ENCODE measurements around the gene WWOX.
"Not testable (repeated sequence)": the region's sequence is repeated elsewhere in the genome, so short reads cannot be mapped to it uniquely, and the experiment has no call there.

Gene WWOX

GRCh38 chr16:78509965-78510364 lies 410.5 kb downstream of the WWOX start:
- Histone ChIP-seq H3K27ac (ENCODE audit: low read depth, low read length) (no peak overlapping the region), H3K27me3 (ENCODE audit: control insufficient read depth, insufficient read depth, low read length) (no peaks in the 10 kb centered on the region), H3K9ac (ENCODE audit: low read depth, low read length) (no peak overlapping the region), H3K36me3 (ENCODE audit: control insufficient read depth, insufficient read depth, low read length) (no peaks in the 10 kb centered on the region), H3K4me1 (ENCODE audit: control insufficient read depth, insufficient read depth, low read length) (peaks cover 5% of the 10 kb centered on the region; the same call in 1 of the 2 replicates), H3K9me3 (ENCODE audit: control insufficient read depth, insufficient read depth, low read length) (no peaks in the 10 kb centered on the region), H3K4me3 (ENCODE audit: low read depth, low read length) (no peak overlapping the region)

- no peak overlapping the region for H3K9ac ChIP-seq (ENCODE audit: low read depth, low read length)
- H3K4me1 ChIP-seq (ENCODE audit: control insufficient read depth, insufficient read depth, low read length), result no peaks in the 10 kb centered on the region
- no peaks in the 10 kb centered on the region for H3K27me3 ChIP-seq (ENCODE audit: control insufficient read depth, insufficient read depth, low read length)
- no peaks in the 10 kb centered on the region for H3K9me3 ChIP-seq (ENCODE audit: control insufficient read depth, insufficient read depth, low read length)
- H3K4me3 ChIP-seq (ENCODE audit: low read depth, low read length), result no peak overlapping the region
- H3K27ac ChIP-seq (ENCODE audit: low read depth, low read length), result no peak overlapping the region
- H3K36me3 ChIP-seq (ENCODE audit: control insufficient read depth, insufficient read depth, low read length), result no peaks in the 10 kb centered on the region
Observed at GRCh38 chr16:78510496-78510895, 411.0 kb downstream of the WWOX start.

GRCh38 chr16:78513838-78514237 lies 414.4 kb downstream of the WWOX start:
- Histone ChIP-seq H3K27me3 (ENCODE audit: control insufficient read depth, insufficient read depth, low read length) (no peaks in the 10 kb centered on the region), H3K4me3 (ENCODE audit: low read depth, low read length) (no peak overlapping the region), H3K36me3 (ENCODE audit: control insufficient read depth, insufficient read depth, low read length) (no peaks in the 10 kb centered on the region), H3K9ac (ENCODE audit: low read depth, low read length) (no peak overlapping the region), H3K9me3 (ENCODE audit: control insufficient read depth, insufficient read depth, low read length) (no peaks in the 10 kb centered on the region), H3K4me1 (ENCODE audit: control insufficient read depth, insufficient read depth, low read length) (no peaks in the 10 kb centered on the region), H3K27ac (ENCODE audit: low read depth, low read length) (no peak overlapping the region)

- H3K27ac ChIP-seq (ENCODE audit: low read depth, low read length); H3K36me3 ChIP-seq (ENCODE audit: control insufficient read depth, insufficient read depth, low read length); H3K9me3 ChIP-seq (ENCODE audit: control insufficient read depth, insufficient read depth, low read length); H3K27me3 ChIP-seq (ENCODE audit: control insufficient read depth, insufficient read depth, low read length); H3K4me3 ChIP-seq (ENCODE audit: low read depth, low read length); H3K9ac ChIP-seq (ENCODE audit: low read depth, low read length); H3K4me1 ChIP-seq (ENCODE audit: control insufficient read depth, insufficient read depth, low read length): not testable (repeated sequence)
Observed at GRCh38 chr16:78514888-78515287, 415.4 kb downstream of the WWOX start.

GRCh38 chr16:78515421-78515820 lies 416.0 kb downstream of the WWOX start:
- H3K4me3 ChIP-seq (ENCODE audit: low read depth, low read length), result no peak overlapping the region
- H3K9me3 ChIP-seq (ENCODE audit: control insufficient read depth, insufficient read depth, low read length), result no peaks in the 10 kb centered on the region
- H3K27ac ChIP-seq (ENCODE audit: low read depth, low read length), result no peak overlapping the region
- H3K9ac ChIP-seq (ENCODE audit: low read depth, low read length), result no peak overlapping the region
- H3K27me3 ChIP-seq (ENCODE audit: control insufficient read depth, insufficient read depth, low read length), result no peaks in the 10 kb centered on the region
- H3K36me3 ChIP-seq (ENCODE audit: control insufficient read depth, insufficient read depth, low read length), result no peaks in the 10 kb centered on the region
- H3K4me1 ChIP-seq (ENCODE audit: control insufficient read depth, insufficient read depth, low read length), result no peaks in the 10 kb centered on the region

GRCh38 chr16:78516006-78516736 lies 416.7 kb downstream of the WWOX start:
- no peaks in the 10 kb centered on the region for H3K36me3 ChIP-seq (ENCODE audit: control insufficient read depth, insufficient read depth, low read length)
- H3K4me3 ChIP-seq (ENCODE audit: low read depth, low read length), result no peak overlapping the region
- no peak overlapping the region for H3K27ac ChIP-seq (ENCODE audit: low read depth, low read length)
- H3K4me1 ChIP-seq (ENCODE audit: control insufficient read depth, insufficient read depth, low read length), result no peaks in the 10 kb centered on the region
- no peaks in the 10 kb centered on the region for H3K9me3 ChIP-seq (ENCODE audit: control insufficient read depth, insufficient read depth, low read length)
- no peaks in the 10 kb centered on the region for H3K27me3 ChIP-seq (ENCODE audit: control insufficient read depth, insufficient read depth, low read length)
- H3K9ac ChIP-seq (ENCODE audit: low read depth, low read length), result no peak overlapping the region

GRCh38 chr16:78519896-78520295 lies 420.4 kb downstream of the WWOX start:
- no peaks in the 10 kb centered on the region for H3K9me3 ChIP-seq (ENCODE audit: control insufficient read depth, insufficient read depth, low read length)
- H3K27me3 ChIP-seq (ENCODE audit: control insufficient read depth, insufficient read depth, low read length), result no peaks in the 10 kb centered on the region
- no peaks in the 10 kb centered on the region for H3K4me1 ChIP-seq (ENCODE audit: control insufficient read depth, insufficient read depth, low read length)
- no peak overlapping the region for H3K4me3 ChIP-seq (ENCODE audit: low read depth, low read length)
- no peak overlapping the region for H3K27ac ChIP-seq (ENCODE audit: low read depth, low read length)
- no peaks in the 10 kb centered on the region for H3K36me3 ChIP-seq (ENCODE audit: control insufficient read depth, insufficient read depth, low read length)
- no peak overlapping the region for H3K9ac ChIP-seq (ENCODE audit: low read depth, low read length)

GRCh38 chr16:78520470-78520869 lies 421.0 kb downstream of the WWOX start:
- Histone ChIP-seq H3K4me1 (ENCODE audit: control insufficient read depth, insufficient read depth, low read length) (no peaks in the 10 kb centered on the region), H3K27ac (ENCODE audit: low read depth, low read length) (no peak overlapping the region), H3K9ac (ENCODE audit: low read depth, low read length) (no peak overlapping the region), H3K36me3 (ENCODE audit: control insufficient read depth, insufficient read depth, low read length) (no peaks in the 10 kb centered on the region), H3K9me3 (ENCODE audit: control insufficient read depth, insufficient read depth, low read length) (no peaks in the 10 kb centered on the region), H3K27me3 (ENCODE audit: control insufficient read depth, insufficient read depth, low read length) (no peaks in the 10 kb centered on the region), H3K4me3 (ENCODE audit: low read depth, low read length) (no peak overlapping the region)

- no peaks in the 10 kb centered on the region for H3K36me3 ChIP-seq (ENCODE audit: control insufficient read depth, insufficient read depth, low read length)
- no peaks in the 10 kb centered on the region for H3K9me3 ChIP-seq (ENCODE audit: control insufficient read depth, insufficient read depth, low read length)
- H3K4me1 ChIP-seq (ENCODE audit: control insufficient read depth, insufficient read depth, low read length), result no peaks in the 10 kb centered on the region
- H3K4me3 ChIP-seq (ENCODE audit: low read depth, low read length), result no peak overlapping the region
- no peak overlapping the region for H3K9ac ChIP-seq (ENCODE audit: low read depth, low read length)
- H3K27me3 ChIP-seq (ENCODE audit: control insufficient read depth, insufficient read depth, low read length), result no peaks in the 10 kb centered on the region
- no peak overlapping the region for H3K27ac ChIP-seq (ENCODE audit: low read depth, low read length)
Observed at GRCh38 chr16:78522327-78522726, 422.9 kb downstream of the WWOX start.

- Histone ChIP-seq H3K36me3 (ENCODE audit: control insufficient read depth, insufficient read depth, low read length) (no peaks in the 10 kb centered on the region), H3K4me3 (ENCODE audit: low read depth, low read length) (no peak overlapping the region), H3K4me1 (ENCODE audit: control insufficient read depth, insufficient read depth, low read length) (no peaks in the 10 kb centered on the region), H3K9ac (ENCODE audit: low read depth, low read length) (no peak overlapping the region), H3K9me3 (ENCODE audit: control insufficient read depth, insufficient read depth, low read length) (no peaks in the 10 kb centered on the region), H3K27ac (ENCODE audit: low read depth, low read length) (no peak overlapping the region), H3K27me3 (ENCODE audit: control insufficient read depth, insufficient read depth, low read length) (no peaks in the 10 kb centered on the region)
Observed at GRCh38 chr16:78523212-78523985, 423.9 kb downstream of the WWOX start.

- Histone ChIP-seq H3K36me3 (ENCODE audit: control insufficient read depth, insufficient read depth, low read length) (no peaks in the 10 kb centered on the region), H3K9ac (ENCODE audit: low read depth, low read length) (no peak overlapping the region), H3K4me1 (ENCODE audit: control insufficient read depth, insufficient read depth, low read length) (no peaks in the 10 kb centered on the region), H3K27me3 (ENCODE audit: control insufficient read depth, insufficient read depth, low read length) (no peaks in the 10 kb centered on the region), H3K9me3 (ENCODE audit: control insufficient read depth, insufficient read depth, low read length) (no peaks in the 10 kb centered on the region), H3K27ac (ENCODE audit: low read depth, low read length) (no peak overlapping the region), H3K4me3 (ENCODE audit: low read depth, low read length) (no peak overlapping the region)
Observed at GRCh38 chr16:78524066-78524595, 424.7 kb downstream of the WWOX start.
